ENCODE data around the gene DUSP5.
"Not testable (repeated sequence)": the region's sequence is repeated elsewhere in the genome, so short reads cannot be mapped to it uniquely, and the experiment has no call there.

DNA sequence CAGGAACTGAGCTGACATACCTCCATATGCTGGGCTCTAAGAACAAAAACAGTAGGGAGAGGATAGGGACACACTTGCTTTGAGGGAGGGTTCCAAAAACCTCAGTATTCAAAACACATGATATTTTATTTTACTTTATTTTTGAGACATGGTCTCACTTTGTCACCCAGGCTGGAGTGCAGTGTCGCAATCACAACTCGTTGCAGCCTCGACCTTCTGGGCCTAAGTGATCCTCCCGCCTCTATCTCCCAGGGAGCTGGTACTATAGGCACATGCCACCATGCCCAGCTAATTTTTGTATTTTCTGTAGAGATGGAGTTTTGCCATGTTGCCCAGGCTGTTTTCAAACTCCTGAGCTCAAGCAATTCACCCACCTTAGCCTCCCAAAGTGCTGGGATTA lies 34.9 kb downstream of the DUSP5 start:
- TF ChIP-seq CTCF, EP300 (IDR thresholded peaks at IDR 0.05): not testable (repeated sequence)

Data from suprapubic skin (tissue), 3 donors.